IPS-18a (cell line): Measurements from ENCODE around the gene NUFIP2.
"Not testable (repeated sequence)": the region's sequence is repeated elsewhere in the genome, so short reads cannot be mapped to it uniquely, and the experiment has no call there.

Experiments used
- H3K27ac ChIP-seq: one replicate; pipeline ENCODE4 v1.5.1; 2013; ENCODE audit warnings: low read length
- H3K27me3 ChIP-seq: one replicate; pipeline ENCODE4 v1.6.1; 2013; ENCODE audit warnings: mild to moderate bottlenecking, low read length; ENCODE audit not compliant: control insufficient read depth, insufficient read depth
- H3K36me3 ChIP-seq: one replicate; pipeline ENCODE4 v1.6.1; 2013; ENCODE audit warnings: low read depth, low read length; ENCODE audit not compliant: control insufficient read depth
- H3K4me1 ChIP-seq: one replicate; pipeline ENCODE4 v1.6.1; 2013; ENCODE audit warnings: low read depth, low read length; ENCODE audit not compliant: control insufficient read depth
- H3K4me3 ChIP-seq: one replicate; pipeline ENCODE4 v1.5.1; 2013; ENCODE audit warnings: low read length
- H3K9ac ChIP-seq: one replicate; pipeline ENCODE4 v1.6.1; 2013; ENCODE audit warnings: mild to moderate bottlenecking, low read length, moderate library complexity
- H3K9me3 ChIP-seq: one replicate; pipeline ENCODE4 v1.6.1; 2013; ENCODE audit warnings: low read depth, low read length; ENCODE audit not compliant: control insufficient read depth

Gene NUFIP2

GRCh38 chr17:29246628-29247027 is 47.3 kb downstream of the NUFIP2 start, which contains the start of gene CRYBA1:
Gene CRYBA1, plus strand, starts transcription at chr17:29246859. Its CDS starts 5 bp downstream, at chr17:29246864.
- no peak within 1 kb of the TSS for H3K27ac ChIP-seq
- H3K36me3 ChIP-seq, result no peaks in the 10 kb centered on the region
- peaks cover 4% of the 10 kb centered on the region for H3K4me1 ChIP-seq

GRCh38 chr17:29245401-29245800 is 48.5 kb downstream of the NUFIP2 start:
- no peaks in the 10 kb centered on the region for H3K9me3 ChIP-seq
- H3K27ac ChIP-seq, result no peak overlapping the region
- H3K4me3 ChIP-seq, result no peak overlapping the region
- H3K27me3 ChIP-seq, result no peaks in the 10 kb centered on the region
- H3K9ac ChIP-seq, result no peak overlapping the region
- H3K4me1 ChIP-seq, result peaks cover 17% of the 10 kb centered on the region
- H3K36me3 ChIP-seq, result no peaks in the 10 kb centered on the region

More at GRCh38 chr17:29246628-29247027, 47.3 kb downstream of the NUFIP2 start, which contains the start of gene CRYBA1:
- Histone ChIP-seq H3K9me3 (no peaks in the 10 kb centered on the region), H3K4me3 (no peak within 1 kb of the TSS), H3K9ac (no peak within 1 kb of the TSS), H3K27me3 (no peaks in the 10 kb centered on the region)

- no peaks in the 10 kb centered on the region for H3K9me3 ChIP-seq
- H3K36me3 ChIP-seq, result no peaks in the 10 kb centered on the region
- H3K4me1 ChIP-seq, result peaks cover 19% of the 10 kb centered on the region
- H3K27ac ChIP-seq, result no peak overlapping the region
- H3K27me3 ChIP-seq, result no peaks in the 10 kb centered on the region
- no peak overlapping the region for H3K4me3 ChIP-seq
- no peak overlapping the region for H3K9ac ChIP-seq
Observed at GRCh38 chr17:29243792-29244191, 50.2 kb downstream of the NUFIP2 start.

- no peak overlapping the region for H3K27ac ChIP-seq
- H3K9me3 ChIP-seq, result no peaks in the 10 kb centered on the region
- no peaks in the 10 kb centered on the region for H3K27me3 ChIP-seq
- no peaks in the 10 kb centered on the region for H3K36me3 ChIP-seq
- peaks cover 19% of the 10 kb centered on the region for H3K4me1 ChIP-seq
- no peak overlapping the region for H3K4me3 ChIP-seq
- H3K9ac ChIP-seq, result no peak overlapping the region
Observed at GRCh38 chr17:29242790-29243189, 51.2 kb downstream of the NUFIP2 start.

GRCh38 chr17:29242051-29242450 is 51.9 kb downstream of the NUFIP2 start:
- H3K9me3 ChIP-seq, result no peaks in the 10 kb centered on the region
- H3K9ac ChIP-seq, result no peak overlapping the region
- H3K27ac ChIP-seq, result no peak overlapping the region

GRCh38 chr17:29240968-29241963 is 52.7 kb downstream of the NUFIP2 start:
- peaks cover 19% of the 10 kb centered on the region for H3K4me1 ChIP-seq
- H3K9me3 ChIP-seq, result no peaks in the 10 kb centered on the region
- H3K9ac ChIP-seq, result peak overlapping the region; percentile 0
- peak overlapping the region; percentile 36 for H3K27ac ChIP-seq
- no peaks in the 10 kb centered on the region for H3K27me3 ChIP-seq
- H3K36me3 ChIP-seq, result no peaks in the 10 kb centered on the region
- peak overlapping the region; percentile 1 for H3K4me3 ChIP-seq

More at GRCh38 chr17:29242051-29242450, 51.9 kb downstream of the NUFIP2 start:
- peaks cover 19% of the 10 kb centered on the region for H3K4me1 ChIP-seq
- no peak overlapping the region for H3K4me3 ChIP-seq
- no peaks in the 10 kb centered on the region for H3K27me3 ChIP-seq
- no peaks in the 10 kb centered on the region for H3K36me3 ChIP-seq

GRCh38 chr17:29240477-29240876 is 53.5 kb downstream of the NUFIP2 start:
- H3K9ac ChIP-seq, result peak overlapping the region; percentile 0
- peak overlapping the region; percentile 1 for H3K4me3 ChIP-seq
- H3K36me3 ChIP-seq, result no peaks in the 10 kb centered on the region
- H3K27ac ChIP-seq, result peak overlapping the region; percentile 36
- H3K4me1 ChIP-seq, result peaks cover 19% of the 10 kb centered on the region
- no peaks in the 10 kb centered on the region for H3K27me3 ChIP-seq
- H3K9me3 ChIP-seq, result no peaks in the 10 kb centered on the region

GRCh38 chr17:29238133-29238850 is 55.7 kb downstream of the NUFIP2 start:
- no peak overlapping the region for H3K9ac ChIP-seq
- no peaks in the 10 kb centered on the region for H3K36me3 ChIP-seq
- H3K27ac ChIP-seq, result no peak overlapping the region
- H3K4me3 ChIP-seq, result no peak overlapping the region
- H3K4me1 ChIP-seq, result peaks cover 19% of the 10 kb centered on the region
- no peaks in the 10 kb centered on the region for H3K27me3 ChIP-seq
- H3K9me3 ChIP-seq, result no peaks in the 10 kb centered on the region

GRCh38 chr17:29237476-29238132 is 56.3 kb downstream of the NUFIP2 start:
- no peaks in the 10 kb centered on the region for H3K36me3 ChIP-seq
- H3K9me3 ChIP-seq, result no peaks in the 10 kb centered on the region
- H3K27ac ChIP-seq, result no peak overlapping the region
- H3K4me3 ChIP-seq, result no peak overlapping the region
- no peak overlapping the region for H3K9ac ChIP-seq
- no peaks in the 10 kb centered on the region for H3K27me3 ChIP-seq
- H3K4me1 ChIP-seq, result peaks cover 19% of the 10 kb centered on the region

GRCh38 chr17:29235904-29236303 is 58.0 kb downstream of the NUFIP2 start:
- H3K9me3 ChIP-seq, result no peaks in the 10 kb centered on the region
- H3K4me1 ChIP-seq, result peaks cover 8% of the 10 kb centered on the region
- no peaks in the 10 kb centered on the region for H3K27me3 ChIP-seq
- H3K9ac ChIP-seq, result no peak overlapping the region
- H3K4me3 ChIP-seq, result no peak overlapping the region
- H3K27ac ChIP-seq, result no peak overlapping the region
- no peaks in the 10 kb centered on the region for H3K36me3 ChIP-seq

- H3K9me3 ChIP-seq, H3K4me3 ChIP-seq, H3K9ac ChIP-seq, H3K27ac ChIP-seq, H3K27me3 ChIP-seq, H3K4me1 ChIP-seq, H3K36me3 ChIP-seq: not testable (repeated sequence)
Observed at GRCh38 chr17:29234972-29235371, 59.0 kb downstream of the NUFIP2 start.
